ENCODE results near the gene GRK1. TPM values are rescaled to one million over a fixed set of nuclear protein-coding genes. Genes with fewer than 3 reads are reported as not detected.

GRK1 gene
- total and polyA plus RNA-seq, 2 of the 4 experiments (the other 2 are of a cell fraction): not detected

DNA sequence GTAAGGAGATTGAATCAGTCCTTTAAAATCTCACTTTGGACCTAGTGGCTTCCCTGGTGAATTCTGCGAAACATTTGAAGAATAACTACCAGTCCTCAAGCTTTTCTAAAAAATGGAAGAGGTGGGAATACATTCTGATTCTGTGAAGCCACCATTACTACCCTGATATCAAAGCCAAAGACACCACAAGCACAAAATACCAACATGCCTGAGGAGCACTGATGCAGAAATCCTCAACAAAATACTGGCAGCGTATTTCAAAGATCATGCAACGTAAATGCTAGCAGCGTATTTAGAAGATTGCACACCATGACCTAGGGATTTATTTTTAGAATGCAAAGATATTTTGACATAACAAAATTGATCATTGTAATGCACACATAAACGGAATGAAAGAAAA lies 23.4 kb upstream of the GRK1 start:
- no peak overlapping the region for H3K56ac ChIP-seq (ENCODE audit: extremely low read depth, insufficient read depth, low read length)
- H4K8ac ChIP-seq (ENCODE audit: low read depth in 2 of 2, low read length in 2 of 2): no peak overlapping the region
- H3K9ac ChIP-seq (ENCODE audit: low read depth, low read length): no peak overlapping the region
- no peaks in the 10 kb centered on the region; the same call in 1 of the 2 replicates for H3K4me1 ChIP-seq (ENCODE audit: control insufficient read depth, insufficient read depth, low read length)
- H3K9me3 ChIP-seq (ENCODE audit: control insufficient read depth, insufficient read depth, low read length): no peaks in the 10 kb centered on the region
- H3K14ac ChIP-seq (replicated peaks; ENCODE audit: low read depth, low read length): no peak overlapping the region
- CTCF ChIA-PET: no interaction called here
- no peak overlapping the region for H3K23ac ChIP-seq (ENCODE audit: low read depth, low read length)
- H3K4me2 ChIP-seq (ENCODE audit: low read depth, low read length): no peak overlapping the region
- H4K91ac ChIP-seq (ENCODE audit: insufficient read depth, low read depth, low read length): no peak overlapping the region
- dilution Hi-C loops (cut with HindIII; ENCODE audit: low sequenced_read_pairs, unreplicated experiment): no loop called here
- in situ Hi-C loops (cut with MboI; ENCODE audit: low sequenced_read_pairs): no loop called here
- intact Hi-C loops (cut with micrococcal nuclease): no loop called here
- H2BK5ac ChIP-seq (ENCODE audit: low read depth, low read length, poor library complexity, severe bottlenecking): no peak overlapping the region
- no peak overlapping the region for H2BK15ac ChIP-seq (ENCODE audit: low read depth, low read length)
- no peak for DNase-seq
- no peak overlapping the region for H4K5ac ChIP-seq (ENCODE audit: low read depth, low read length)
- H3K4me3 ChIP-seq (ENCODE audit: insufficient read depth, low read depth, low read length): no peak overlapping the region
- peaks cover 2% of the 10 kb centered on the region; the same call in 1 of the 2 replicates for H3K9me1 ChIP-seq (ENCODE audit: insufficient read depth, low read length)
- H3K79me1 ChIP-seq (ENCODE audit: low read depth in 1 of 2, low read length in 2 of 2): peaks cover 6 to 8% of the 10 kb centered on the region in 2 experiments; a peak in 3 of 4 replicates
- H3K36me3 ChIP-seq (ENCODE audit: control insufficient read depth, insufficient read depth, low read length): peaks cover 16% of the 10 kb centered on the region
- H2AFZ ChIP-seq (replicated peaks; ENCODE audit: low read length, poor library complexity): no peak overlapping the region
- H2BK120ac ChIP-seq (ENCODE audit: low read depth, low read length): no peak overlapping the region
- WGBS, 2 experiments (ENCODE audit: extremely low coverage in 2 of 2, insufficient read length in 1 of 2): 100% methylated on average over 1 of the region's 5 CpGs; no CpG with 5 or more reads in 1 of the 2 experiments
- no peaks in the 10 kb centered on the region; the same call in 1 of the 2 replicates for H4K20me1 ChIP-seq (ENCODE audit: insufficient read depth, low read length)
- POLR2A ChIA-PET (ENCODE audit: unreplicated experiment): no interaction called here
- no peak overlapping the region for H3K4ac ChIP-seq (ENCODE audit: low read depth, low read length)
- no peak overlapping the region for H2AK5ac ChIP-seq (ENCODE audit: low read depth, low read length)
- H2BK20ac ChIP-seq (ENCODE audit: low read depth, low read length): no peak overlapping the region
- no peak overlapping the region for H3K18ac ChIP-seq (ENCODE audit: low read depth, low read length)
- no peak for ATAC-seq (ENCODE audit: low read depth)
- TF ChIP-seq CEBPB (IDR thresholded peaks at IDR 0.05; ENCODE audit: low read depth, low read length) (no peak), RCOR1 (IDR thresholded peaks at IDR 0.05; ENCODE audit: insufficient replicate concordance, low read length) (no peak), SMC3 (IDR thresholded peaks at IDR 0.05; ENCODE audit: low read depth, low read length) (no peak), CHD1 (IDR thresholded peaks at IDR 0.05; ENCODE audit: low read depth, low read length) (no peak), MXI1 (IDR thresholded peaks at IDR 0.05; ENCODE audit: borderline replicate concordance, low read depth, low read length) (no peak), USF2 (IDR thresholded peaks at IDR 0.05; ENCODE audit: low read depth, low read length) (no peak), RAD21 (IDR thresholded peaks at IDR 0.05; ENCODE audit: low read length) (no peak), RFX5 (IDR thresholded peaks at IDR 0.05; ENCODE audit: low read depth, low read length) (no peak), BHLHE40 (IDR thresholded peaks at IDR 0.05; ENCODE audit: low read depth, low read length) (no peak), FOS (IDR thresholded peaks at IDR 0.05; ENCODE audit: low read depth, low read length) (no peak), MAFK (IDR thresholded peaks at IDR 0.05; ENCODE audit: low read depth, low read length) (no peak), POLR2A (IDR thresholded peaks at IDR 0.05; ENCODE audit: low read depth, low read length) (no peak), MAZ (IDR thresholded peaks at IDR 0.05; ENCODE audit: borderline replicate concordance, low read depth, low read length) (no peak), NFE2L2 (IDR thresholded peaks at IDR 0.05; ENCODE audit: low read depth, low read length) (no peak)
- TF ChIP-seq, protein P1, sequence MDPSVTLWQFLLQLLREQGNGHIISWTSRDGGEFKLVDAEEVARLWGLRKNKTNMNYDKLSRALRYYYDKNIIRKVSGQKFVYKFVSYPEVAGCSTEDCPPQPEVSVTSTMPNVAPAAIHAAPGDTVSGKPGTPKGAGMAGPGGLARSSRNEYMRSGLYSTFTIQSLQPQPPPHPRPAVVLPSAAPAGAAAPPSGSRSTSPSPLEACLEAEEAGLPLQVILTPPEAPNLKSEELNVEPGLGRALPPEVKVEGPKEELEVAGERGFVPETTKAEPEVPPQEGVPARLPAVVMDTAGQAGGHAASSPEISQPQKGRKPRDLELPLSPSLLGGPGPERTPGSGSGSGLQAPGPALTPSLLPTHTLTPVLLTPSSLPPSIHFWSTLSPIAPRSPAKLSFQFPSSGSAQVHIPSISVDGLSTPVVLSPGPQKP (IDR thresholded peaks at IDR 0.05; ENCODE audit: borderline replicate concordance, low read depth, low read length): no peak
- TF ChIP-seq, protein P2, sequence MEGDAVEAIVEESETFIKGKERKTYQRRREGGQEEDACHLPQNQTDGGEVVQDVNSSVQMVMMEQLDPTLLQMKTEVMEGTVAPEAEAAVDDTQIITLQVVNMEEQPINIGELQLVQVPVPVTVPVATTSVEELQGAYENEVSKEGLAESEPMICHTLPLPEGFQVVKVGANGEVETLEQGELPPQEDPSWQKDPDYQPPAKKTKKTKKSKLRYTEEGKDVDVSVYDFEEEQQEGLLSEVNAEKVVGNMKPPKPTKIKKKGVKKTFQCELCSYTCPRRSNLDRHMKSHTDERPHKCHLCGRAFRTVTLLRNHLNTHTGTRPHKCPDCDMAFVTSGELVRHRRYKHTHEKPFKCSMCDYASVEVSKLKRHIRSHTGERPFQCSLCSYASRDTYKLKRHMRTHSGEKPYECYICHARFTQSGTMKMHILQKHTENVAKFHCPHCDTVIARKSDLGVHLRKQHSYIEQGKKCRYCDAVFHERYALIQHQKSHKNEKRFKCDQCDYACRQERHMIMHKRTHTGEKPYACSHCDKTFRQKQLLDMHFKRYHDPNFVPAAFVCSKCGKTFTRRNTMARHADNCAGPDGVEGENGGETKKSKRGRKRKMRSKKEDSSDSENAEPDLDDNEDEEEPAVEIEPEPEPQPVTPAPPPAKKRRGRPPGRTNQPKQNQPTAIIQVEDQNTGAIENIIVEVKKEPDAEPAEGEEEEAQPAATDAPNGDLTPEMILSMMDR (conservative IDR thresholded peaks at IDR 0.05; ENCODE audit: low read depth, low read length): no peak
- H3K27ac ChIP-seq (ENCODE audit: insufficient read depth, low read length): no peak overlapping the region
- no peaks in the 10 kb centered on the region for H3K27me3 ChIP-seq (ENCODE audit: control insufficient read depth, insufficient read depth, low read length)
- BruUV-seq (replicated peaks): no TSS peak
- no peak overlapping the region for H2AK9ac ChIP-seq (replicated peaks; ENCODE audit: low read depth, low read length, poor library complexity)

Data from IMR-90 (cell line).